A549 (cell line): ENCODE data around the gene GLDC. TPM values are rescaled to one million over a fixed set of nuclear protein-coding genes. Genes with fewer than 3 reads are reported as not detected.

ENCODE experiments used
- ATAC-seq, 2 experiments: fragments of 200-7000 bp in 1 of 2; fragments of >200 bp in 1 of 2; cut with Nextera tagmentation in 1 of 2; cut with Tn5 transposase in 1 of 2; 3 replicates each; pipeline versions ENCODE4 v1.8.0 to v1.9.1; 2018 to 2020; ENCODE audit warnings: mild to moderate bottlenecking in 1 of 2, moderate library complexity in 1 of 2
- CTCF ChIA-PET: fragments of 300-600 bp; sonication (Branson Sonifier 250); formaldehyde crosslinking; extraction: SDS; loops from one replicate; lab custom pipeline; 2021; ENCODE audit warnings: antibody characterized with exemption, inconsistent platforms; lab: Yijun Ruan, JAX
- POLR2A ChIA-PET: fragments of 350-600 bp; formaldehyde crosslinking; extraction: SDS; loops from one replicate; lab custom pipeline; 2021; ENCODE audit warnings: antibody characterized with exemption, inconsistent platforms; lab: Yijun Ruan, JAX
- DNase-seq, 2 experiments: peaks; one replicate each; pipeline versions ENCODE4 v3.0.0 to v3.0.0-alpha.2; 2011 to 2016; ENCODE audit warnings: low read depth in 1 of 2, low spot score in 1 of 2
- FAIRE-seq: peaks from 2 replicates; lab custom pipeline; 2011; peaks lifted over from hg19 to GRCh38; lab: Jason Lieb, UNC
- H3K27ac ChIP-seq, 2 experiments: fragments of >200 bp; sonication (Bioruptor Twin); formaldehyde crosslinking; 3 replicates each; pipeline ENCODE4 v1.5.1; 2016 to 2017
- H3K4me1 ChIP-seq: fragments of >200 bp; sonication (Bioruptor Twin); formaldehyde crosslinking; 3 replicates; pipeline ENCODE4 v1.6.1; 2016
- H3K4me2 ChIP-seq: fragments of >200 bp; sonication (Bioruptor Twin); formaldehyde crosslinking; 3 replicates; pipeline ENCODE4 v1.6.1; 2016
- H3K4me3 ChIP-seq: fragments of >200 bp; sonication (Bioruptor Twin); formaldehyde crosslinking; 3 replicates; pipeline ENCODE4 v1.5.1; 2016
- H3K9me3 ChIP-seq: fragments of >200 bp; sonication (Bioruptor Twin); formaldehyde crosslinking; 3 replicates; pipeline ENCODE4 v1.6.1; 2016
- BHLHE40 ChIP-seq: IDR thresholded peaks from 2 replicates; pipeline ENCODE4 v1.6.1; 2012; ENCODE audit warnings: low read depth, low read length, inconsistent platforms
- CBX2 ChIP-seq: fragments of 200-600 bp; sonication (generic); IDR thresholded peaks from 2 replicates; pipeline ENCODE4 v1.6.1; 2016; ENCODE audit warnings: low read depth, mild to moderate bottlenecking, borderline replicate concordance
- CEBPB ChIP-seq, 2 experiments: fragments of >200 bp in 1 of 2; sonication (Bioruptor Twin) in 1 of 2; formaldehyde crosslinking in 1 of 2; IDR thresholded peaks; 2 replicates each; pipeline ENCODE4 v1.6.1; 2012 to 2016
- CHD4 ChIP-seq: fragments of 200-600 bp; sonication (generic); IDR thresholded peaks from 2 replicates; pipeline ENCODE4 v1.6.1; 2016; ENCODE audit warnings: antibody characterized with exemption, mild to moderate bottlenecking, borderline replicate concordance
- CTCF ChIP-seq: fragments of >200 bp; sonication (Bioruptor Twin); formaldehyde crosslinking; IDR thresholded peaks from 3 replicates; pipeline ENCODE4 v1.5.1; 2016
- E2F6 ChIP-seq: IDR thresholded peaks from 2 replicates; pipeline ENCODE4 v1.6.1; 2012; ENCODE audit warnings: low read depth, borderline replicate concordance
- EHF ChIP-seq: fragments of 250-450 bp; sonication (Bioruptor Pico); IDR thresholded peaks from 2 replicates; pipeline ENCODE4 v1.5.0; 2020; ENCODE audit warnings: mild to moderate bottlenecking
- EHMT2 ChIP-seq: fragments of 200-600 bp; sonication (generic); IDR thresholded peaks from 2 replicates; pipeline ENCODE4 v1.6.1; 2016; ENCODE audit warnings: antibody characterized with exemption, low read depth, mild to moderate bottlenecking, moderate library complexity
- FOSB ChIP-seq: fragments of 250-450 bp; sonication (Bioruptor Pico); IDR thresholded peaks from 2 replicates; pipeline ENCODE4 v1.5.0; 2020; ENCODE audit warnings: mild to moderate bottlenecking, moderate library complexity
- FOSL2 ChIP-seq, 2 experiments: fragments of 450-650 bp in 1 of 2; fragments of >200 bp in 1 of 2; sonication (Bioruptor Twin) in 1 of 2; formaldehyde crosslinking; IDR thresholded peaks; 2 replicates each; pipeline versions ENCODE4 v1.5.0 to v1.6.1; 2016 to 2020; ENCODE audit warnings: mild to moderate bottlenecking in 1 of 2, moderate library complexity in 1 of 2
- HEYL ChIP-seq: fragments of 250-450 bp; sonication (Bioruptor Pico); IDR thresholded peaks from 2 replicates; pipeline ENCODE4 v1.8.0; 2021; ENCODE audit warnings: mild to moderate bottlenecking, moderate library complexity
- HOXB5 ChIP-seq: fragments of 250-450 bp; sonication (Bioruptor Pico); IDR thresholded peaks from 2 replicates; pipeline ENCODE4 v1.5.0; 2020; ENCODE audit warnings: mild to moderate bottlenecking, moderate library complexity
- KDM5A ChIP-seq: fragments of 200-600 bp; sonication (generic); IDR thresholded peaks from 2 replicates; pipeline ENCODE4 v1.6.1; 2016; ENCODE audit warnings: antibody characterized with exemption, mild to moderate bottlenecking
- MAX ChIP-seq: IDR thresholded peaks from 2 replicates; pipeline ENCODE4 v1.6.1; 2012
- MAZ ChIP-seq: fragments of 150-350 bp; IDR thresholded peaks from 2 replicates; pipeline ENCODE4 v1.6.1; 2014; ENCODE audit warnings: antibody characterized with exemption, low read depth, low read length, borderline replicate concordance
- NFE2L2 ChIP-seq: fragments of 150-350 bp; conservative IDR thresholded peaks from 2 replicates; pipeline ENCODE4 v1.6.1; 2014; ENCODE audit warnings: low read length
- NPAS2 ChIP-seq: fragments of 250-450 bp; sonication (Bioruptor Pico); IDR thresholded peaks from 2 replicates; pipeline ENCODE4 v1.8.0; 2022; ENCODE audit warnings: mild to moderate bottlenecking, moderate library complexity, borderline replicate concordance
- NR3C1 ChIP-seq: fragments of >200 bp; sonication (Bioruptor Twin); formaldehyde crosslinking; IDR thresholded peaks from 3 replicates; pipeline ENCODE4 v1.6.1; 2017
- PHF8 ChIP-seq: fragments of 200-600 bp; sonication (generic); IDR thresholded peaks from 2 replicates; pipeline ENCODE4 v1.6.1; 2016; ENCODE audit warnings: low read depth, mild to moderate bottlenecking, antibody characterized with exemption, moderate library complexity, borderline replicate concordance
- POLR2A ChIP-seq: IDR thresholded peaks from 2 replicates; pipeline ENCODE4 v1.6.1; 2012; ENCODE audit warnings: mild to moderate bottlenecking, low read length
- POLR2AphosphoS2 ChIP-seq: conservative IDR thresholded peaks from 2 replicates; pipeline ENCODE4 v1.6.1; 2012; ENCODE audit warnings: low read length, improper control_type of control experiment, inconsistent platforms
- RAD21 ChIP-seq, 2 experiments: fragments of >200 bp in 1 of 2; sonication (Bioruptor Twin) in 1 of 2; formaldehyde crosslinking in 1 of 2; IDR thresholded peaks in 1 of 2; conservative IDR thresholded peaks in 1 of 2; 2 replicates in 1 of 2; 3 replicates in 1 of 2; pipeline ENCODE4 v1.6.1; 2012 to 2018; ENCODE audit warnings: inconsistent platforms in 1 of 2
- SREBF2 ChIP-seq: fragments of 450-650 bp; IDR thresholded peaks from 2 replicates; pipeline ENCODE4 v1.6.1; 2014; ENCODE audit warnings: mild to moderate bottlenecking, moderate library complexity
- TFCP2L1 ChIP-seq: fragments of 250-450 bp; sonication (Bioruptor Pico); IDR thresholded peaks from 2 replicates; pipeline ENCODE4 v1.5.0; 2021; ENCODE audit warnings: mild to moderate bottlenecking
- ZC3H11A ChIP-seq: fragments of 450-650 bp; IDR thresholded peaks from 2 replicates; pipeline ENCODE4 v1.6.1; 2014; ENCODE audit warnings: antibody characterized with exemption, mild to moderate bottlenecking
- ZFP36 ChIP-seq: fragments of 450-650 bp; IDR thresholded peaks from 2 replicates; pipeline ENCODE4 v1.6.1; 2014; ENCODE audit warnings: borderline replicate concordance; ENCODE audit not compliant: partially characterized antibody
- ZNF302 ChIP-seq: fragments of 250-450 bp; sonication (Bioruptor Pico); IDR thresholded peaks from 2 replicates; pipeline ENCODE4 v1.9.0; 2021; ENCODE audit warnings: inconsistent platforms, mild to moderate bottlenecking, moderate library complexity
- WGBS: methylation state at CpG from one replicate; pipeline ENCODE4 v1.1.6; 2017; ENCODE audit errors: missing lambda C conversion rate; 5-methylcytosine and 5-hydroxymethylcytosine counted together
- polyA plus RNA-seq, 4 experiments: library from polyadenylated mRNA; depleted of rRNA in 3 of 4; stranded (reverse); fragments of >200 nt; fragmentation: RNase III in 1 of 4; extraction: RNeasy Plus Mini Kit Qiagen cat#74134 plus additional on column Dnase treatment in 1 of 4; gene quantifications; 2 replicates in 3 of 4; 3 replicates in 1 of 4; pipeline ENCODE4 v1.2.3, GENCODE V29; 2011 to 2017

Gene GLDC
- polyA plus RNA-seq, 2 of the 4 experiments (the other 2 are of a cell fraction) = 16.7 to 18.8 TPM

- H3K27ac ChIP-seq = 0 out of 6 replicates have a peak overlapping the region, but pooled peaks of 1 of the 2 experiments have one; percentile 15
- no peak for ATAC-seq
- POLR2A ChIA-PET = no interaction called here
Observed at GRCh38 chr9:6501526-6502210, 143.9 kb downstream of the GLDC start.

GRCh38 chr9:6498982-6499381, 146.5 kb downstream of the GLDC start:
- ChIA-PET CTCF (interaction anchor here (1.1 to 1.4 kb wide), 3 partner anchors 11 to 324 kb away, joined by 3 read pairs; no protein-coding TSS in a partner anchor), POLR2A (no interaction called here)
- Histone ChIP-seq H3K4me2 (no peak overlapping the region), H3K9me3 (no peaks in the 10 kb centered on the region), H3K4me1 (peaks cover 18% of the 10 kb centered on the region), H3K27ac (no peak overlapping the region), H3K4me3 (no peak overlapping the region)
- 92% methylated on average over 1 of the region's 1 CpG for WGBS
- ATAC-seq (no peak), DNase-seq (no peak), FAIRE-seq (no peak)
- TF ChIP-seq SREBF2 (no peak), MAZ (no peak), FOSB (CRISPR knock-in tag) (no peak), POLR2A (no peak), EHMT2 (no peak), MAX (no peak), E2F6 (no peak), FOSL2 (IDR thresholded peaks at IDR 0.05) (no peak), FOSL2 (CRISPR knock-in tag; IDR thresholded peaks at IDR 0.05) (no peak), POLR2AphosphoS2 (no peak), RAD21 (conservative IDR thresholded peaks at IDR 0.05 in 1 of 2, IDR thresholded peaks at IDR 0.05 in 1 of 2) (no peak), ZNF302 (no peak), CEBPB (IDR thresholded peaks at IDR 0.05) (no peak), PHF8 (no peak), CTCF (no peak), ZFP36 (no peak), NPAS2 (CRISPR knock-in tag) (no peak), TFCP2L1 (CRISPR knock-in tag) (no peak), BHLHE40 (no peak)

More at GRCh38 chr9:6501526-6502210, 143.9 kb downstream of the GLDC start:
- TF ChIP-seq MAX (no peak), EHF (CRISPR knock-in tag) (no peak), NR3C1 (no peak), ZC3H11A (no peak), KDM5A (no peak), HOXB5 (CRISPR knock-in tag) (no peak), ZFP36 (no peak), NFE2L2 (no peak), CHD4 (no peak), HEYL (CRISPR knock-in tag) (no peak), CBX2 (no peak), POLR2A (no peak)
- no peak overlapping the region for H3K4me3 ChIP-seq
- H3K9me3 ChIP-seq = no peaks in the 10 kb centered on the region
- H3K4me1 ChIP-seq = peaks cover 18% of the 10 kb centered on the region
- DNase-seq = no peak
- 89% methylated on average over 2 of the region's 2 CpGs for WGBS
- H3K4me2 ChIP-seq = peak overlapping the region; percentile 42
- FAIRE-seq = peak; percentile 61
- CTCF ChIA-PET = interaction anchor here (0.6 to 1.0 kb wide), 2 partner anchors 10 to 198 kb away, joined by 3 read pairs; no protein-coding TSS in a partner anchor
